KOPT-K1 (cell line): ENCODE measurements around the gene NUMB.
A peak's percentile ranks its signal among the peaks of the same experiment; 100 is the strongest.

Experiments
- H3K27ac ChIP-seq: fragments of 200-600 bp; sonication (generic); 2 replicates; pipeline ENCODE4 v1.5.1; 2016; ENCODE audit warnings: antibody characterized with exemption, mild to moderate bottlenecking, low read depth, low read length; ENCODE audit not compliant: poor library complexity, severe bottlenecking
- H3K36me3 ChIP-seq: fragments of 200-600 bp; sonication (generic); 2 replicates; pipeline ENCODE4 v1.5.1; 2017; ENCODE audit warnings: antibody characterized with exemption, mild to moderate bottlenecking, low read length, moderate library complexity; ENCODE audit not compliant: insufficient read depth
- H3K9me3 ChIP-seq: fragments of 200-600 bp; sonication (generic); 2 replicates; pipeline ENCODE4 v1.5.1; 2017; ENCODE audit warnings: antibody characterized with exemption, low read length, mild to moderate bottlenecking; ENCODE audit not compliant: insufficient read depth, poor library complexity, severe bottlenecking

NUMB gene

DNA sequence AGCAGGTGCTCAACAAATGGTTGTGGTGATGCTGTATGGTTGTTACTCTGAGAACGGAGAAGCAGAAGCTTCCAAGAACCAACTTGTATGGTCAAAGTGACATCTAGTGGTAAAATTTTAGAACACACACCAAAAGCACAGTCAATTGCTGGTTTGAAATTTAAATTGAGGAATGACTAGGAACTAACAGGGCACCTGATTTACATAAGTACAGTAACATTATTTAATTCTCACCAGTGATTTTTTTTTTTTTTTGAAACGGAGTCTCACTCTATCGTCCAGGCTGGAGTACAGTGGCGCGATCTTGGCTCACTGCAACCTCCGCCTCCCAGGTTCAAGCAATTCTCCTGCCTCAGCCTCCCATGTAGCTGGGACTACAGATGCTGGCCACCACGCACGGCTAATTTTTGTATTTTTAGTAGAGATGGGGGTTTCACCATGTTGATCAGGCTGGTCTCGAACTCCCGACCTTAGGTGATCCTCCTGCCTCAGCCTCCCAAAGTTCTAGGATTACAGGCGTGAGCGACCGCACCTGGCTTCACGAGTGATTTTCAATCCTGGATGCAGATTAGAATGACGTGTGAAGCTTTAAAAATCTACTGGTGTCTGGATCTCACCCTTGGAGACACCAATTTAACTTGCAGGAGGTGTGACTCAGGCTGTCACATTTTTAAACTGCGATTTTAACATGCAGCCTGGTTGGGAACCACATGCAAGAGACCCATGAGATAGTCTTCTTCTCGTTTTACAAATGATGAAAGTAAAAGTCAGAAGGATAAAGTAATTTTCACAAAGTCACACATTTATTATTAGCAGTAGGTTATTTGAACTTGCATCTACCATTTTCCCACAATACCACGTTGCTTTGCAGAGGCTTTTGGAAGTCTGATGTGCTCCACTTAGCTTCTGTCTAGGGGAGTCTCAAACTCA, 14.1 kb upstream of the NUMB start:
- no peaks in the 10 kb centered on the region for H3K36me3 ChIP-seq
- no peak overlapping the region for H3K27ac ChIP-seq
- H3K9me3 ChIP-seq = no peaks in the 10 kb centered on the region

GRCh38 chr14:73471582-73472184, 13.3 kb upstream of the NUMB start:
- Histone ChIP-seq H3K27ac (no peak overlapping the region), H3K9me3 (no peaks in the 10 kb centered on the region), H3K36me3 (no peaks in the 10 kb centered on the region)

- H3K27ac ChIP-seq = no peak overlapping the region
- no peaks in the 10 kb centered on the region for H3K36me3 ChIP-seq
- H3K9me3 ChIP-seq = no peaks in the 10 kb centered on the region
Measured at GRCh38 chr14:73468828-73469375, 10.6 kb upstream of the NUMB start.

- no peaks in the 10 kb centered on the region for H3K9me3 ChIP-seq
- H3K36me3 ChIP-seq = no peaks in the 10 kb centered on the region
- H3K27ac ChIP-seq = no peak overlapping the region
Measured at GRCh38 chr14:73467800-73468199, 9.5 kb upstream of the NUMB start.

- H3K9me3 ChIP-seq = no peaks in the 10 kb centered on the region
- no peaks in the 10 kb centered on the region for H3K36me3 ChIP-seq
- H3K27ac ChIP-seq = no peak overlapping the region
Measured at GRCh38 chr14:73467377-73467776, 9.0 kb upstream of the NUMB start.

GRCh38 chr14:73466861-73467260, 8.5 kb upstream of the NUMB start:
- Histone ChIP-seq H3K27ac (no peak overlapping the region), H3K9me3 (no peaks in the 10 kb centered on the region), H3K36me3 (no peaks in the 10 kb centered on the region)

DNA sequence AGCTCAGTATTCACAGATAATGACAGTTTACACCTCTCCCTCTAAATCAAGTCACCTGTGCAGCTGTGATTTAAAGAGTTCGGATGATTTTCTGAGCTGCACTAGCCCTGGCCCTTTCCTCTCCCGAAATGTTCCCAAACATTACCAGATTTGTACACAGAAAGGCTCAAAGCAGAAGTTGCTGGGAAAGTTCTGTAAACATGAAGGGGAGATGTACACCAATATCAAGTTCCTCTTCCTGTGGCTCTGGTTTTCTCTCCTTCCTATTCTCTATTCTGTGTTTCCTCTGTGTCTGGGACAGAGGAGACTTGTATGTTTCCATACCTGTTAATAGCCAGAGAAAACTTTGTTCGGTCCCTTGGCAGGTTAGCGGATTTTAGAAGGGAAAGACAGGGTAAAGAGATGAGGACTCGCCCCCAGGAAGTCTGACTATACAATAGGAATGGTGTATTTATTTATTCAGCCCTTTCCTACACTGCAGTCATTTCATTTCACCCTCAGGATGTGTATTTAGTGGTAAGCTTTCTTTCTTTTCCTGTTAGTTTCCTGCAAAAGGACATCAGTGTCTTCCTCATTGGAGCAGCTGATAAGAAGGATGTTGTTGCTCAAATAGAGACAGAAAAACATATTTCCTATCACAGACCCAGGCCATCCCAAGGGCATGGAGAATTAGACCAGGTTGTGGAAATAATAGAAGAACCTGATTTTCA, 7.6 kb upstream of the NUMB start:
- H3K36me3 ChIP-seq = no peaks in the 10 kb centered on the region
- H3K27ac ChIP-seq = no peak overlapping the region
- H3K9me3 ChIP-seq = no peaks in the 10 kb centered on the region

DNA sequence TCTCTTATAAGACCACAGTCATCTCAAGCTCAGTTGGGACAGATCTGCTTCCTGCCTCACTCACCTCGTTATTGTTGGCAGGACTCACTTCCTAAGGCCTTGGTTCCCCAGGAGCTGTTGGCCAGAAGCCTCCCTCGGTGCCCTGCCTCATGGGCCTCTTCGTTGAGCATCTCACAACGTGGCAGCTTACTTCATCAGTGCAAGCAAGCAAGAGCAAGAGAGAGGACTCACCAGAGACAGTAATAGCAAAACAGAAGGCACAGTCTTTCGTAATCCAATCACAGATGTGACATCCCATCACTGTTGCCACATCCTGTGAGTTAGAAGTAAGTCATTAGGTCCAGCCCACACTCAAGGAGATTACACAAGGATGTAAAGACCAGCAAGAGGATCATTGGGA, 5.1 kb upstream of the NUMB start:
- Histone ChIP-seq H3K9me3 (no peaks in the 10 kb centered on the region), H3K36me3 (no peaks in the 10 kb centered on the region), H3K27ac (no peak overlapping the region)

- Histone ChIP-seq H3K27ac (no peak overlapping the region), H3K9me3 (no peaks in the 10 kb centered on the region)
Measured at GRCh38 chr14:73462815-73463214, 4.5 kb upstream of the NUMB start.

DNA sequence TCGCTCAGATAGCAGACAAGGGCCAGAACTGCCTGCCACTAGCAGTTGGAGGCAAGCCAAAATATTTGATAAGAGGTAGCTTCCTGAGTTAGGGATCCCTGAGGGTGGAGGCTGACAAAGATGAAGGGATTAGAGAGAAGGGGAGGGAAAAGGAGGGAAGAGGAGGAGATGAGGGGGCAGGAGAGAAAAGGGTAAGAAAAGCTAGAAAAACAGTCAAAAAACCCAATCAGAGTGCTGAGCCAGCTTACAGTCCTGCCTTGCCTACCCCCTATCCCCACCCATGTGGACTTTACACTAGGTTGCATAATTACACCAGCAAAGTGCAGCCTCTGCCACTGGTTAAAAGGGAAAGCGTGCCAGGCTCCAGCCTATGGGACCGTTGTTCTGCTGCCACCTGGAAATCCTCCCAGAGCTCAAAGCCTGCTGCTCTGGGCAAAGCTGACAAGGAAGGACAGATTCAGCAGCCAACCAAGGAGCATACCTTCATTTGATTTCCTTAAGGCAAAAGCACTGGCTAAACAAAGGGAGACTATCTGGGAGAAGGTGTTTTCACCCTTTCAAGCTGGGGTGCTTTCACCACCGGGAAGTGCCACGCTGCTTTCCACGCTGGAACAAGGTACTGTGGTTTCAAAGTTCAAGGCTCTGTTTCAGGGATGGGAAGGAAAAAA, 3.8 kb upstream of the NUMB start:
- Histone ChIP-seq H3K27ac (no peak overlapping the region), H3K9me3 (no peaks in the 10 kb centered on the region), H3K36me3 (no peaks in the 10 kb centered on the region)

More at GRCh38 chr14:73462815-73463214, 4.5 kb upstream of the NUMB start:
- no peaks in the 10 kb centered on the region for H3K36me3 ChIP-seq

GRCh38 chr14:73461478-73462047, 3.2 kb upstream of the NUMB start:
- Histone ChIP-seq H3K9me3 (no peaks in the 10 kb centered on the region), H3K36me3 (no peaks in the 10 kb centered on the region), H3K27ac (no peak overlapping the region)

- H3K9me3 ChIP-seq = no peaks in the 10 kb centered on the region
- H3K36me3 ChIP-seq = no peaks in the 10 kb centered on the region
- no peak overlapping the region for H3K27ac ChIP-seq
Measured at GRCh38 chr14:73460691-73461127, 2.4 kb upstream of the NUMB start.

GRCh38 chr14:73459959-73460358, 1.6 kb upstream of the NUMB start:
- Histone ChIP-seq H3K36me3 (no peaks in the 10 kb centered on the region), H3K27ac (no peak overlapping the region), H3K9me3 (no peaks in the 10 kb centered on the region)

GRCh38 chr14:73457924-73458182, 493 bp downstream of the NUMB start:
- Histone ChIP-seq H3K27ac (peak overlapping the region; percentile 63), H3K9me3 (no peaks in the 10 kb centered on the region), H3K36me3 (no peaks in the 10 kb centered on the region)
